HG03442 (cell line): ENCODE data around the gene TLR9.
A peak's percentile ranks its signal among the peaks of the same experiment; 100 is the strongest.
"Not testable (repeated sequence)": the region's sequence is repeated elsewhere in the genome, so short reads cannot be mapped to it uniquely, and the experiment has no call there.

Experiments
- ATAC-seq: cut with Tn5 transposase; IDR thresholded peaks from one replicate; pipeline ENCODE4 v1.9.1; 2021; ENCODE audit warnings: mild to moderate bottlenecking, moderate library complexity; ENCODE audit not compliant: unreplicated experiment

TLR9 gene

GRCh38 chr3:52225452-52226228 is at the start of gene TLR9:
Gene TLR9, minus strand, starts transcription at chr3:52225645. Its CDS starts 116 bp downstream, at chr3:52225529.
- ATAC-seq = peak; percentile 74

GRCh38 chr3:52274781-52275180 is 49.3 kb upstream of the TLR9 start:
- not testable (repeated sequence) for ATAC-seq

GRCh38 chr3:52272831-52273230 is 47.4 kb upstream of the TLR9 start:
- no peak for ATAC-seq

GRCh38 chr3:52272172-52272571 is 46.7 kb upstream of the TLR9 start:
- not testable (repeated sequence) for ATAC-seq

GRCh38 chr3:52270252-52270754 is 44.9 kb upstream of the TLR9 start:
- ATAC-seq = no peak

GRCh38 chr3:52269776-52270175 is 44.3 kb upstream of the TLR9 start:
- no peak for ATAC-seq

- no peak for ATAC-seq
Observed at GRCh38 chr3:52268036-52268435, 42.6 kb upstream of the TLR9 start.

- no peak for ATAC-seq
Observed at GRCh38 chr3:52265387-52265786, 39.9 kb upstream of the TLR9 start.

- no peak for ATAC-seq
Observed at GRCh38 chr3:52262447-52262846, 37.0 kb upstream of the TLR9 start.

GRCh38 chr3:52259448-52259847 is 34.0 kb upstream of the TLR9 start:
- ATAC-seq = no peak

- no peak for ATAC-seq
Observed at GRCh38 chr3:52259035-52259434, 33.6 kb upstream of the TLR9 start.

- ATAC-seq = no peak
Observed at GRCh38 chr3:52257911-52258310, 32.5 kb upstream of the TLR9 start.

GRCh38 chr3:52256622-52257021 is 31.2 kb upstream of the TLR9 start:
- ATAC-seq = no peak

GRCh38 chr3:52256159-52256558 is 30.7 kb upstream of the TLR9 start:
- ATAC-seq = no peak

GRCh38 chr3:52254608-52255007 is 29.2 kb upstream of the TLR9 start:
- ATAC-seq = no peak

GRCh38 chr3:52253314-52254304 is 28.2 kb upstream of the TLR9 start:
- peak; percentile 81 for ATAC-seq

- no peak for ATAC-seq
Observed at GRCh38 chr3:52250122-52250521, 24.7 kb upstream of the TLR9 start.

- ATAC-seq = no peak
Observed at GRCh38 chr3:52249683-52250082, 24.2 kb upstream of the TLR9 start.

- no peak for ATAC-seq
Observed at GRCh38 chr3:52248816-52249547, 23.5 kb upstream of the TLR9 start.

- no peak for ATAC-seq
Observed at GRCh38 chr3:52248165-52248541, 22.7 kb upstream of the TLR9 start.
